Adipocyte (in vitro differentiated cells): ENCODE measurements around the gene ATPAF1.
A peak's percentile ranks its signal among the peaks of the same experiment; 100 is the strongest.

Experiments
- DNase-seq: peaks from one replicate; pipeline ENCODE4 v3.0.0-alpha.2; 2015; ENCODE audit warnings: low read depth
- H3K27me3 ChIP-seq: replicated peaks from 2 replicates; pipeline ENCODE4 v1.7.0; 2013; ENCODE audit warnings: mild to moderate bottlenecking, low read length, moderate library complexity; ENCODE audit not compliant: control insufficient read depth, insufficient read depth
- H3K36me3 ChIP-seq: 2 replicates; pipeline ENCODE4 v1.7.0; 2013; ENCODE audit warnings: low read length, mild to moderate bottlenecking, moderate library complexity; ENCODE audit not compliant: control insufficient read depth, insufficient read depth, severe bottlenecking
- H3K4me1 ChIP-seq: 2 replicates; pipeline ENCODE4 v1.7.0; 2013; ENCODE audit warnings: mild to moderate bottlenecking, low read length, moderate library complexity; ENCODE audit not compliant: control insufficient read depth, insufficient read depth
- H3K4me3 ChIP-seq: 2 replicates; pipeline ENCODE4 v1.7.0; 2013; ENCODE audit warnings: mild to moderate bottlenecking, low read length, moderate library complexity
- H3K9ac ChIP-seq: 2 replicates; pipeline ENCODE4 v1.7.0; 2013; ENCODE audit warnings: mild to moderate bottlenecking, low read length, moderate library complexity
- H3K9me3 ChIP-seq: 2 replicates; pipeline ENCODE4 v1.7.0; 2013; ENCODE audit warnings: mild to moderate bottlenecking, low read length, moderate library complexity; ENCODE audit not compliant: control insufficient read depth

The ATPAF1 gene

DNA sequence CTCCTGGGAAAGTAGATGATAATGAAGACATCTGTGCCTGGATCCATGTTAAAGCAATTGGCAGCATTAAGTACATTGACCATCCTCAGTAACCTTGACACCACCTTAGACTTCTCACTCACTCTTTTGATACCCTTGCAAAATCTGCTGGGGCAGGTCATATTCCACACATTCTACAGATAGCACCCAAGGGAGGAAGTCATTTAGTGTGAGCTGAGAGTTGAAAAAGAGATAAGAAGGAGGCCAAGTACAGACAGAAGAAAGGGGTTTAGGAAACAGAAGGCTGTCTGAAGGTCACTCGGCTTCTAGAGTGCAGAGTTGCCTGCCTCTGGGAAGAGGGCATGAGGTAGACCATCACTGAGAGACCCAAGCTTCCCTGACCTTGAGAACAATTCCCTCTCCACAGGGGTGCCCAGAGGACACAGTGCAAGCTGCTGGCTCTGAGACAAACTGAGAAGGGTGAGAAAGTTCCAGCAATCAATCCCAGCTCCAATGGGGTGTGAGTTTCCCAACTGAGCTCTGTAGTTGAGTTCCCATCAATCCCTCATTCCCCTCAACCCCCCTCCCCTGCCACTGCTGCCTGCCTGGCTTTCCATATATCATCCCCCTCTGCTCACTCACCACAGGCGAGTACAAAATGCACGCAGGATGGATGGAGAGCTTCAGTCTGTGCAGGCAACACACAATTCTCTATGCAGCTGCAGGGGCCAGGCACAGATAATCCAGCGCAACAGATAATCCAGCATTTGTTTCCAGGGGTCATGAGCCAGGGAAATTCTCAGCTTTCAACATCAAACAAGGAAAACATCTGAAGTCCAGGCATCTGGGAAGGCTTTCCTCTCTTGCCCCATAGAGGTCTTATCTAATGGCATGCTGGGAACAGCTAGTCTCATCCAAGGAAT lies 44.2 kb downstream of the ATPAF1 start:
- Histone ChIP-seq H3K4me1 (peaks cover 17% of the 10 kb centered on the region), H3K36me3 (no peaks in the 10 kb centered on the region), H3K9ac (no peak overlapping the region), H3K9me3 (no peaks in the 10 kb centered on the region), H3K27me3 (peaks cover 3% of the 10 kb centered on the region), H3K4me3 (no peak overlapping the region)
- DNase-seq, result no peak

- Histone ChIP-seq H3K27me3 (peaks cover 6% of the 10 kb centered on the region), H3K9me3 (no peaks in the 10 kb centered on the region), H3K9ac (no peak overlapping the region), H3K4me3 (peak overlapping the region; percentile 14), H3K36me3 (no peaks in the 10 kb centered on the region), H3K4me1 (peaks cover 17% of the 10 kb centered on the region)
- DNase-seq, result peak; percentile 26
Measured at GRCh38 chr1:46622344-46622743, 45.8 kb downstream of the ATPAF1 start.

- no peaks in the 10 kb centered on the region for H3K36me3 ChIP-seq
Measured at GRCh38 chr1:46621930-46622329, 46.2 kb downstream of the ATPAF1 start.

DNA sequence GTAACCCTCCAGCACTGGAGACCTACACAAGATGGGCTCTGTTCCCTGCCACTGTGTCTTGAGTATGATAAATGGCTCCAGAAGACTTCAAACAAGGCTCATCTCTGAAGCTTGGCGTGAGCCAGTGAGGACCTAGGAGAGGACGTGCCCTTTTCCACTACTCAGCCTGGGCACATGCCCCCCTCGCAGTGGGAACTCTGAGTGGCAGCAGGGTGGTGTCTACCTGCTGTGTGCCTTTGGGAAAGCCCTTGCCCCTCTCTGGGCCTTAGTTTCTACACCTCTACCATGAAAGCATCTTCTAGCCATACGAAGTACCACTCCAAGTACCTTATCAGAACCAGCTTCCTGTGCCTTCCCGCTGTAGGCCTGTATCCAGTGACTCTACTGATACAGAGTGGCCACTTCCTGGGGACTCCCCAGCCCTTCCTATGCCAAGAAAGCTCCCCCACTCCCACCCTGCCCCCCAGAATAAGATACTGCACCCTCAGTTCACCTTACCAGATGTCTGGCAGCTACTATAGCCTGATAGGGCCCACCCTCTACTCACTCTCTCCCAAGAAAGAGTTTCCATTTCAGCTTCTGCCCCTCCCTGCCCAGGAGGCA lies 48.4 kb downstream of the ATPAF1 start:
- H3K4me3 ChIP-seq, result no peak overlapping the region

More at GRCh38 chr1:46621930-46622329, 46.2 kb downstream of the ATPAF1 start:
- H3K4me1 ChIP-seq, result peaks cover 17% of the 10 kb centered on the region
- H3K27me3 ChIP-seq, result peaks cover 6% of the 10 kb centered on the region
- DNase-seq, result no peak
- peak overlapping the region; percentile 14 for H3K4me3 ChIP-seq
- H3K9ac ChIP-seq, result no peak overlapping the region
- H3K9me3 ChIP-seq, result no peaks in the 10 kb centered on the region

DNA sequence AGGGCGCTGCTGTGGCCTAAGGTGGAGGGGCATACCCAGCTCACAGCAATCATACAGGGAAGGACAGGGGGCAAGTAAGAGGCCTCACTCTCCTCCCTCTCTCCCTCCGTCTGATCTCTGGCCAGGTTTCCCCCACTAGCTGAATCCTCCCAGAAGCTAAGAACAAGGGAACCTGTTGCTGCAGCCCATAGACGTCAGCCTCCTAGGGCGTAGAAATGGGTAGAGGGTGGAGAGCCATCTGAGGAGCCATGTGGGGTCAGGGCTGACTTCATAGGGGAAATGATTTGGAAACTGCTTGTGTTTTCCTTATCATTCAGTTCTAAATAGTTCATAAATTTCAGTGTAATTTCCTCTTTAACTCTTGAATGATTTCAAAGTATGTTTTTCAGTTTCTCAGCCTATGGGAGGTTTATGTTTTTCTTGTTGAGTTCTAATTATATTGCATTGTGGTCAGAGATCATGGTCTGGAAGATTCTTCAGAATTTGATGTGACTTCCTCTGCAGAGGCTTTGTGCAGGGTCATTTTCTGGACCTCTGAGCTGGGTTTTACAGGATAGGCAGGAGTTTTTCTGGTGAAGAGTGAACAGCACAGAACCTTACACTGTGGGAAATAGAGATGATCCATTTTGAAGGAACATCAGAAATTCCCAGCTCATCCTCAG lies 49.3 kb downstream of the ATPAF1 start:
- Histone ChIP-seq H3K27me3 (peaks cover 6% of the 10 kb centered on the region), H3K9me3 (no peaks in the 10 kb centered on the region), H3K4me3 (no peak overlapping the region), H3K36me3 (no peaks in the 10 kb centered on the region), H3K4me1 (peaks cover 32% of the 10 kb centered on the region), H3K9ac (no peak overlapping the region)
- DNase-seq, result no peak

More for the DNA sequence above, 48.4 kb downstream of the ATPAF1 start:
- Histone ChIP-seq H3K4me1 (peaks cover 28% of the 10 kb centered on the region), H3K9ac (no peak overlapping the region), H3K36me3 (no peaks in the 10 kb centered on the region), H3K27me3 (peaks cover 6% of the 10 kb centered on the region), H3K9me3 (no peaks in the 10 kb centered on the region)
- DNase-seq, result no peak

DNA sequence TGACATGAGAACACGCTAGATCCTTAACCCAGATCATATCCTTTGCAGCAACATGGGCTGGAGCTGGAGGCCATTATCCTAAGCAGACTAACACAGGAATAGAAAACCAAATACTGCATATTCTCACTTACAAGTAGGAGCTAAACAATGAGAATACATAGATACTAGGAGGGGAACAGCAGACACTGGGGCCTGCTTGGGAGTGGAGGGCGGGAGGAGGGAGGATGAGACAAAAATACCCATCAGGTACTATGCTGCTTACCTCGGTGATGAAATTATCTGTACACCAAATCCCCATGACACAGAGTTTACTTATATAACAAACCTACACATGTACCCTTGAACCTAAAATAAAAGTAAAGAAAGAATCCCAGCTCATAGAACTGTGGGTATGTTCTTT lies 50.3 kb downstream of the ATPAF1 start:
- H3K9ac ChIP-seq, result no peak overlapping the region
- peaks cover 6% of the 10 kb centered on the region for H3K27me3 ChIP-seq
- H3K36me3 ChIP-seq, result no peaks in the 10 kb centered on the region
- H3K4me1 ChIP-seq, result peaks cover 36% of the 10 kb centered on the region
- no peak overlapping the region for H3K4me3 ChIP-seq
- H3K9me3 ChIP-seq, result no peaks in the 10 kb centered on the region
- DNase-seq, result no peak

DNA sequence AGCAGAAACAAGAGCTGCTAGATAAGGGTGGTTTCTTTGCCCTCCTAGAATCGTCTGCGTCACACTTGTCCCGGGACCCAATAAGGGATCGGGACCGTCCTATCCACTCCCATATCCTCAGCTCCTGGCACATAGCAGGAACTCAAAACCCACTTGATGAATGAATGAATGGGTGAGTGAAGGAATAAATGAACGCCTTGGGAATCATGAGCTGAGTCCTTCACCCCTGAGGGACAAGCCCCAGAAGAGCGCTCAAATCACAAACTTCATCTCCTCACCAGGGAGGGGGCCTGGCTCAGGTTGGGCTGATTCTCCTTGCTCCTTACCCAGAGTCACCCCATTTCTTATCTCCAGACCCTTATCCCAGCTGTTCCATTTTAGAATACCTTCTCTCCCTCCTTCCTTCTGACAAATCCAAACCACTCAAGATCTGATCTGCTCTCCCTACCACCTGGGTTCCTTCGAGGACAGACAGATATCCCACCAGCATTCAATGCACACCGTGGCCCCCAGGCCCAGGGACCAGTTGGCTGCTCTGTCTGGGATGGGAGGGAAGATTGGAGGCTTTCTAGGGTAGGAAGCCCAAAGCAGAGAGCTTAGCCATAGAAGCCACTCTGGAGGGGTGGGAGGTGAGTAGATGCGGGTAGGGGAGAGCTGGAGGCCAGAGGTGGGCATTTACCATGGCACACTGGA lies 50.9 kb downstream of the ATPAF1 start:
- Histone ChIP-seq H3K36me3 (no peaks in the 10 kb centered on the region), H3K4me1 (peaks cover 31% of the 10 kb centered on the region), H3K9me3 (no peaks in the 10 kb centered on the region), H3K9ac (peak overlapping the region; percentile 93), H3K4me3 (peak overlapping the region; percentile 89), H3K27me3 (peaks cover 6% of the 10 kb centered on the region)
- DNase-seq, result no peak

DNA sequence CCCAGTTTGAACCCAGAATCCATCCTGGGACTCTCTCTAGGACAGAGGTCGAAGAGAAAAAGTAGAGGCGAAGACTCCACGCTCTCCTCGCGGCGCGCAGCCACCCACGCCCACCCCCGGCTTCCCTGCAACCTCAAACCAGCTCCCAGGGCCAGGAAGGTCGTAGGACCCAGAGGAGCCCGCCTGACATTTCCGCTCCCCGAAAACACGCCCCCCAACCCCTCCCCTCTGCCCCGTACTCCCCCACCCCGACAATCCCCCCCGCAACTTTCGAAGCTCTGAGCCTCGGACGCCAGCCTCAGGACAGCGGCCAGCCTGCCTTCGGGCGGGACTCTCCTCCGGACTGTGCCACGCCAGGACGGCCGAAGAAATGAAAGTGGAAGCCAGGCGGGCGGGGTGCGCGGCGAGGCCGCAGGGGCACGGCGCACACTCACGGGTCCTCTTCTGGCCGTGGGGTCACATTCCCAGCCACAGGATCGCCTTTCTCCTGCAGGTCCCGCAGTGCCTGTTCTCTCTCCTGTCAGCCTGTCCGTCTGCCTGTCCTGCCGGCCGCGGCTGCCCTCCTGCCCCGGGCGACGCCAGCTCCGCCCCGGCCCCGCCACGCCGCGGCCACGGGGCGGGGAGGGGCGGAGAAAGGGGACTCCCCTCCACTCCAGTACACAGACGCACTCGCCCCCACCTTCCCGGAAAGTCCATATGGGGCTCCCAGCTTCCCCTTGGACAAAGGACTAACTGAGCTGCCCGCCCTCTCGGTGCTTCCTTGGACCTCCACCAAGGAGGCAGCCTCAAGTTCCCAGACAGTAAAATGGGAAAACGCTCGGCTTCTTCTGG lies 51.7 kb downstream of the ATPAF1 start, which contains the start of gene MOB3C:
TSS of gene MOB3C (minus strand) at position 535 of the 831 bp plus-strand sequence. CDS start 3,490 bp downstream, outside the sequence.
- peak within 1 kb of the TSS; percentile 89 for H3K4me3 ChIP-seq
- peaks cover 6% of the 10 kb centered on the region for H3K27me3 ChIP-seq
- peak; percentile 91 for DNase-seq
- peaks cover 30% of the 10 kb centered on the region for H3K4me1 ChIP-seq
- H3K36me3 ChIP-seq, result peaks cover 2% of the 10 kb centered on the region
- H3K9ac ChIP-seq, result peak within 1 kb of the TSS; percentile 93
- no peaks in the 10 kb centered on the region for H3K9me3 ChIP-seq

- Histone ChIP-seq H3K4me3 (peak overlapping the region; percentile 89), H3K27me3 (peaks cover 6% of the 10 kb centered on the region), H3K9ac (peak overlapping the region; percentile 93)
Measured at GRCh38 chr1:46615735-46616134, 52.4 kb downstream of the ATPAF1 start.

DNA sequence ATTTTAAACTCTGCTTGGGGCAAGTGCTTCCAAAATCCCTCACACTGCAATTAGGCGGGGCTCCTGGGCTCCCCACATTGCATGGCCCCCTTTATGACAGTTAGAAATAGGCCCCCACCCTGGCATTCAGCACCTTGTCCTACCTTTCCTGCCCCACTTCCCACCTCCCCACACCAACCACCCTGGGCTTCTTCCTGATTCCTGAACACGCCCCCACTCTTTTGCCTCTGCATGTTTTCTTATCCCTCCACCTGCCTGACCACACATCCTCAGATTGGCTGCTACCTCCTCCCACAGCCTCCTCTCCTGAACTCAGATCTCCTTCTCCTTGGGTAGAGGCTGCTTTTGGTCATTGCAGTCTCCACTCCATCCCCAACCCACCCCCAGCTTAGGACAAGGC lies 53.1 kb downstream of the ATPAF1 start:
- peaks cover 5% of the 10 kb centered on the region for H3K36me3 ChIP-seq
- H3K4me1 ChIP-seq, result peaks cover 32% of the 10 kb centered on the region
- peaks cover 6% of the 10 kb centered on the region for H3K27me3 ChIP-seq
- DNase-seq, result no peak
- H3K9ac ChIP-seq, result no peak overlapping the region
- peak overlapping the region; percentile 89 for H3K4me3 ChIP-seq
- H3K9me3 ChIP-seq, result no peaks in the 10 kb centered on the region

More at GRCh38 chr1:46615735-46616134, 52.4 kb downstream of the ATPAF1 start:
- peaks cover 5% of the 10 kb centered on the region for H3K36me3 ChIP-seq
- peaks cover 32% of the 10 kb centered on the region for H3K4me1 ChIP-seq
- H3K9me3 ChIP-seq, result no peaks in the 10 kb centered on the region
- no peak for DNase-seq
